Measurements from ENCODE around the gene ELF1.

ELF1 gene

GRCh38 chr13:40969169-40969901 is 49.8 kb downstream of the ELF1 start:
- no peak overlapping the region for H2AFZ ChIP-seq (ENCODE audit: low read depth, low read length, severe bottlenecking)
- no peaks in the 10 kb centered on the region for H3K9me3 ChIP-seq (ENCODE audit: insufficient read depth, low read length)
- no peak overlapping the region for H3K9ac ChIP-seq (ENCODE audit: low read length)
- H3K4me3 ChIP-seq (ENCODE audit: insufficient read depth, low read length, poor library complexity, severe bottlenecking): no peak overlapping the region
- H3K36me3 ChIP-seq (ENCODE audit: low read length): peaks cover 37% of the 10 kb centered on the region
- H4K20me1 ChIP-seq (ENCODE audit: low read depth, low read length): peaks cover 95% of the 10 kb centered on the region
- no peak for TF ChIP-seq CTCF (IDR thresholded peaks at IDR 0.05; ENCODE audit: insufficient read depth, low read length, poor library complexity, severe bottlenecking)
- TF ChIP-seq EZH2phosphoT487 (conservative IDR thresholded peaks at IDR 0.05; ENCODE audit: low read length): no peak
- H3F3A ChIP-seq (ENCODE audit: insufficient read depth): peaks cover 45% of the 10 kb centered on the region
- H3K27me3 ChIP-seq (ENCODE audit: low read length): no peaks in the 10 kb centered on the region
- H3K9me2 ChIP-seq (replicated peaks; ENCODE audit: insufficient read depth, low read length): no peaks in the 10 kb centered on the region
- peaks cover 100% of the 10 kb centered on the region for H3K79me2 ChIP-seq (ENCODE audit: insufficient read depth, low read length)
- peak overlapping the region; percentile 37; the same call in 1 of the 2 replicates for H3K27ac ChIP-seq (ENCODE audit: low read depth, low read length)
- peak overlapping the region; percentile 99 for H3K4me2 ChIP-seq (ENCODE audit: low read depth, low read length, poor library complexity, severe bottlenecking)

GRCh38 chr13:40968416-40969000 is 50.6 kb downstream of the ELF1 start:
- H2AFZ ChIP-seq (ENCODE audit: low read depth, low read length, severe bottlenecking): no peak overlapping the region
- H4K20me1 ChIP-seq (ENCODE audit: low read depth, low read length): peaks cover 94% of the 10 kb centered on the region
- H3K9me3 ChIP-seq (ENCODE audit: insufficient read depth, low read length): no peaks in the 10 kb centered on the region
- H3K9ac ChIP-seq (ENCODE audit: low read length): no peak overlapping the region
- peak overlapping the region; percentile 12; the same call in 1 of the 2 replicates for H3K27ac ChIP-seq (ENCODE audit: low read depth, low read length)
- no peaks in the 10 kb centered on the region for H3K27me3 ChIP-seq (ENCODE audit: low read length)
- H3K9me2 ChIP-seq (replicated peaks; ENCODE audit: insufficient read depth, low read length): no peaks in the 10 kb centered on the region
- H3K36me3 ChIP-seq (ENCODE audit: low read length): peaks cover 37% of the 10 kb centered on the region
- TF ChIP-seq CTCF (IDR thresholded peaks at IDR 0.05; ENCODE audit: insufficient read depth, low read length, poor library complexity, severe bottlenecking): no peak
- TF ChIP-seq EZH2phosphoT487 (conservative IDR thresholded peaks at IDR 0.05; ENCODE audit: low read length): no peak
- H3K4me2 ChIP-seq (ENCODE audit: low read depth, low read length, poor library complexity, severe bottlenecking): peak overlapping the region; percentile 99
- H3K4me3 ChIP-seq (ENCODE audit: insufficient read depth, low read length, poor library complexity, severe bottlenecking): no peak overlapping the region
- H3F3A ChIP-seq (ENCODE audit: insufficient read depth): peaks cover 48% of the 10 kb centered on the region
- H3K79me2 ChIP-seq (ENCODE audit: insufficient read depth, low read length): peaks cover 100% of the 10 kb centered on the region

- H3K27ac ChIP-seq (ENCODE audit: low read depth, low read length): peak overlapping the region; percentile 3; the same call in 1 of the 2 replicates
- peaks cover 27% of the 10 kb centered on the region; the same call in 1 of the 2 replicates for H3K36me3 ChIP-seq (ENCODE audit: low read length)
- no peak for TF ChIP-seq CTCF (IDR thresholded peaks at IDR 0.05; ENCODE audit: insufficient read depth, low read length, poor library complexity, severe bottlenecking)
- TF ChIP-seq EZH2phosphoT487 (conservative IDR thresholded peaks at IDR 0.05; ENCODE audit: low read length): no peak
Measured at GRCh38 chr13:40966298-40966697, 52.8 kb downstream of the ELF1 start.

More at GRCh38 chr13:40966298-40966697, 52.8 kb downstream of the ELF1 start:
- Histone ChIP-seq H3K27me3 (ENCODE audit: low read length) (no peaks in the 10 kb centered on the region), H2AFZ (ENCODE audit: low read depth, low read length, severe bottlenecking) (no peak overlapping the region), H3F3A (ENCODE audit: insufficient read depth) (peaks cover 67% of the 10 kb centered on the region), H3K9me3 (ENCODE audit: insufficient read depth, low read length) (no peaks in the 10 kb centered on the region), H3K4me3 (ENCODE audit: insufficient read depth, low read length, poor library complexity, severe bottlenecking) (no peak overlapping the region), H3K4me2 (ENCODE audit: low read depth, low read length, poor library complexity, severe bottlenecking) (peak overlapping the region; percentile 99), H3K9ac (ENCODE audit: low read length) (no peak overlapping the region), H4K20me1 (ENCODE audit: low read depth, low read length) (peaks cover 83% of the 10 kb centered on the region), H3K9me2 (replicated peaks; ENCODE audit: insufficient read depth, low read length) (no peaks in the 10 kb centered on the region), H3K79me2 (ENCODE audit: insufficient read depth, low read length) (peaks cover 100% of the 10 kb centered on the region)

Measured in SU-DHL-6 (cell line).